OCI-LY7 (cell line): Measurements from ENCODE around the gene SERPINE1. TPM values are rescaled to one million over a fixed set of nuclear protein-coding genes. Genes with fewer than 3 reads are reported as not detected.

Experiments used
- BruUV-seq: library from RNA; stranded (reverse); fragments of 400-500 nt; replicated peaks from 2 replicates; lab custom pipeline; 2021; lab: Mats Ljungman, UMichigan
- CTCF ChIA-PET: fragments of 300-600 bp; sonication (Branson Sonifier 250); formaldehyde crosslinking; loops from one replicate; lab custom pipeline; 2022; ENCODE audit warnings: antibody characterized with exemption; ENCODE audit not compliant: unreplicated experiment; lab: Charles Lee
- POLR2A ChIA-PET: fragments of 300-600 bp; sonication (Branson Sonifier 250); formaldehyde crosslinking; loops from one replicate; lab custom pipeline; 2022; ENCODE audit warnings: antibody characterized with exemption; lab: Charles Lee
- DNase-seq: peaks from one replicate; pipeline ENCODE4 v3.0.0-alpha.2; 2015; ENCODE audit warnings: low spot score
- H2AFZ ChIP-seq: fragments of 200-600 bp; sonication (generic), shearing (Covaris generic); 2 replicates; pipeline ENCODE4 v1.6.1; 2014; ENCODE audit warnings: mild to moderate bottlenecking, antibody characterized with exemption, low read length, moderate library complexity
- H3K27ac ChIP-seq: fragments of 200-600 bp; sonication (generic); 2 replicates; pipeline ENCODE4 v1.5.1; 2014; ENCODE audit warnings: mixed run types, low read depth, mild to moderate bottlenecking, moderate library complexity, low read length, inconsistent platforms; ENCODE audit not compliant: poor library complexity, severe bottlenecking
- H3K36me3 ChIP-seq: fragments of 200-600 bp; sonication (generic); 2 replicates; pipeline ENCODE4 v1.6.1; 2014; ENCODE audit warnings: mild to moderate bottlenecking, antibody characterized with exemption, low read length, moderate library complexity, mixed read lengths; ENCODE audit not compliant: insufficient read depth
- H3K4me1 ChIP-seq: fragments of 200-600 bp; sonication (generic); 2 replicates; pipeline ENCODE4 v1.5.1; 2014; ENCODE audit warnings: mild to moderate bottlenecking, low read length; ENCODE audit not compliant: insufficient read depth, poor library complexity, severe bottlenecking
- H3K4me2 ChIP-seq: fragments of 200-600 bp; sonication (generic); 2 replicates; pipeline ENCODE4 v1.6.1; 2014; ENCODE audit warnings: mild to moderate bottlenecking, low read length
- H3K4me3 ChIP-seq: fragments of 200-600 bp; sonication (generic); 2 replicates; pipeline ENCODE4 v1.5.1; 2014; ENCODE audit warnings: mild to moderate bottlenecking, low read depth, low read length; ENCODE audit not compliant: poor library complexity, severe bottlenecking
- H3K79me2 ChIP-seq: fragments of 200-600 bp; sonication (generic); 2 replicates; pipeline ENCODE4 v1.6.1; 2016; ENCODE audit warnings: low read depth, mild to moderate bottlenecking, low read length, moderate library complexity, mixed read lengths; ENCODE audit not compliant: insufficient read depth
- H3K9me2 ChIP-seq: fragments of 200-600 bp; sonication (generic); 2 replicates; pipeline ENCODE4 v1.6.1; 2016; ENCODE audit warnings: mild to moderate bottlenecking, low read length, mixed read lengths; ENCODE audit not compliant: insufficient read depth
- H3K9me3 ChIP-seq: fragments of 200-600 bp; sonication (generic); 2 replicates; pipeline ENCODE4 v1.6.1; 2014; ENCODE audit warnings: mild to moderate bottlenecking, mixed run types, low read length, mixed read lengths
- H4K20me1 ChIP-seq: fragments of 200-600 bp; sonication (generic); 2 replicates; pipeline ENCODE4 v1.6.1; 2014; ENCODE audit warnings: mild to moderate bottlenecking, antibody characterized with exemption, low read length, moderate library complexity, mixed read lengths; ENCODE audit not compliant: insufficient read depth
- CTCF ChIP-seq: fragments of 200-600 bp; sonication (generic); conservative IDR thresholded peaks from 2 replicates; pipeline ENCODE4 v1.5.1; 2014; ENCODE audit warnings: mild to moderate bottlenecking, antibody characterized with exemption, low read length, moderate library complexity, mixed read lengths
- EZH2phosphoT487 ChIP-seq: fragments of 200-600 bp; sonication (generic); IDR thresholded peaks from 2 replicates; pipeline ENCODE4 v1.6.1; 2018; ENCODE audit warnings: low read depth, borderline replicate concordance, mild to moderate bottlenecking, mixed run types, antibody characterized with exemption, low read length, moderate library complexity, mixed read lengths
- intact Hi-C: fragments of 100-400 bp; cut with micrococcal nuclease; formaldehyde crosslinking; loops from one replicate; pipeline ENCODE4 v1.10.0; 2022; ENCODE audit not compliant: unreplicated experiment
- total RNA-seq, 2 experiments: library from RNA; depleted of rRNA in 1 of 2; stranded (reverse); fragments of >200 nt in 1 of 2; shearing (Covaris generic) in 1 of 2; gene quantifications; 2 replicates each; pipeline ENCODE4 v1.2.3, GENCODE V29; 2014 to 2022

SERPINE1 gene
- total RNA-seq, 2 experiments from 2014 or later = 0.42 TPM; not detected in 1

- H3K9me3 ChIP-seq = no peaks in the 10 kb centered on the region
- BruUV-seq = no TSS peak
- CTCF ChIA-PET = no interaction called here
Observed at GRCh38 chr7:101167645-101168411, 40.9 kb downstream of the SERPINE1 start.

GRCh38 chr7:101168412-101169049 lies 41.6 kb downstream of the SERPINE1 start:
- Histone ChIP-seq H2AFZ (no peak overlapping the region), H3K36me3 (no peaks in the 10 kb centered on the region), H4K20me1 (no peaks in the 10 kb centered on the region), H3K9me2 (no peaks in the 10 kb centered on the region), H3K4me1 (peaks cover 20% of the 10 kb centered on the region), H3K4me3 (no peak overlapping the region), H3K79me2 (no peaks in the 10 kb centered on the region), H3K27ac (no peak overlapping the region), H3K9me3 (no peaks in the 10 kb centered on the region), H3K4me2 (no peak overlapping the region)
- ChIA-PET CTCF (no interaction called here), POLR2A (interaction anchor here (0.6 kb wide), 1 partner anchor 136 kb away, joined by 4 read pairs; no protein-coding TSS in a partner anchor)
- no TSS peak for BruUV-seq
- intact Hi-C loops = loop anchor here (1.0 kb wide), 1 partner anchor 24 kb away; no protein-coding TSS in a partner anchor
- TF ChIP-seq EZH2phosphoT487 (no peak), CTCF (no peak)
- DNase-seq = no peak

More at GRCh38 chr7:101167645-101168411, 40.9 kb downstream of the SERPINE1 start:
- POLR2A ChIA-PET = no interaction called here
- DNase-seq = no peak
- Histone ChIP-seq H3K4me1 (peaks cover 17% of the 10 kb centered on the region), H3K27ac (no peak overlapping the region), H3K9me2 (no peaks in the 10 kb centered on the region), H3K4me3 (no peak overlapping the region), H3K4me2 (no peak overlapping the region), H2AFZ (no peak overlapping the region), H3K36me3 (no peaks in the 10 kb centered on the region), H4K20me1 (no peaks in the 10 kb centered on the region), H3K79me2 (no peaks in the 10 kb centered on the region)
- intact Hi-C loops = no loop called here
- TF ChIP-seq CTCF (no peak), EZH2phosphoT487 (no peak)
